ENCODE results near the gene PAX7.

- TF ChIP-seq CTCF (IDR thresholded peaks at IDR 0.05; ENCODE audit: low read length) (no peak), EZH2 (IDR thresholded peaks at IDR 0.05; ENCODE audit: borderline replicate concordance, low read length) (no peak)
Measured at GRCh38 chr1:18649693-18650370, 19.2 kb downstream of the PAX7 start.
